Left forelimb (tissue), 1 donor: ENCODE measurements around the gene MYT1.
A peak's percentile ranks its signal among the peaks of the same experiment; 100 is the strongest.

Experiments used
- DNase-seq: peaks from one replicate; pipeline ENCODE4 v3.0.0-alpha.2; 2018; ENCODE audit warnings: low spot score

Gene MYT1

DNA sequence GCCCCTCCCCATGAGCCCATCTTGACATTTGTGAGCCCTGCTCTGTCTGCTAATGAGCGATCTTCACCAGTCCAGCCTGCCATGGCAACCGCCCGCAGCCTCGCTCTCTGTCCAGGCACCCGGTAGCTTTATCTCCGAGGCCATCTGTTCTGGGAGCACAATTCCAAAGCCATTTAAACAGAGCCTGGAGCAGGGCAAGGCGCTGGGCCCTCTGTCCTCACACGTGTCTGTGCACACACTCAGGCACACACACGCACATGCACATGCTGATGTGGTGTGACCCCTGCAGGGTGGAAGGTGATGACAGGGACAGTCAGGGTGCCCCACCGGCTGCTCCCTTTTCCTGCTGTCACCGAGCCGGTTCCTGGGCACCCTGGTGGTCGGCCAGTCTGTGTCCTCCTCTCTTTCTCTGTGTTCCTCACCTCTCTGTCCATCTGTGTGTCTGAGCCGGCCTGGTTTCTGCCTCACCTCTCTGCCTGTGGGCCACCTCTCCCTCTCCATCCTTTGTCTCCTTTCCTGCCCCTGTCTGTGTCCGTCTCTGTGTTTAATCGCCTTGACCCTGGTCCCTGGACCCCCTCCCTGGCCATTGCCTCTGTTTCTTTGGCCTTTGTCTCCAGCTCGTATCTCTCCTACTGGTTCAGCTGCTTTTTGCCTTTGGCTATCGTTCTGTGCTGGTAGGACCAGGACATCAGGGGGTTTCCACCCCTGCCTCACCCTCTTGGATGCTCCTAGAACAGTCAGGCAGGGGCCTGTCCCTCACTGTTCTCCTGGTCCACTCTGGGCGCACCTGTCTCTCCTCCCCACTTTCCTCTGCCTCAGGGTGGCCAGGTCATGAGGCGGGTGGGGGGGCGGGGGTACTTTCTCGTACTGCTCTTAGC, 8.8 kb upstream of the MYT1 start:
- DNase-seq: no peak

- no peak for DNase-seq
Observed at GRCh38 chr20:64156136-64156885, 7.9 kb upstream of the MYT1 start.

DNA sequence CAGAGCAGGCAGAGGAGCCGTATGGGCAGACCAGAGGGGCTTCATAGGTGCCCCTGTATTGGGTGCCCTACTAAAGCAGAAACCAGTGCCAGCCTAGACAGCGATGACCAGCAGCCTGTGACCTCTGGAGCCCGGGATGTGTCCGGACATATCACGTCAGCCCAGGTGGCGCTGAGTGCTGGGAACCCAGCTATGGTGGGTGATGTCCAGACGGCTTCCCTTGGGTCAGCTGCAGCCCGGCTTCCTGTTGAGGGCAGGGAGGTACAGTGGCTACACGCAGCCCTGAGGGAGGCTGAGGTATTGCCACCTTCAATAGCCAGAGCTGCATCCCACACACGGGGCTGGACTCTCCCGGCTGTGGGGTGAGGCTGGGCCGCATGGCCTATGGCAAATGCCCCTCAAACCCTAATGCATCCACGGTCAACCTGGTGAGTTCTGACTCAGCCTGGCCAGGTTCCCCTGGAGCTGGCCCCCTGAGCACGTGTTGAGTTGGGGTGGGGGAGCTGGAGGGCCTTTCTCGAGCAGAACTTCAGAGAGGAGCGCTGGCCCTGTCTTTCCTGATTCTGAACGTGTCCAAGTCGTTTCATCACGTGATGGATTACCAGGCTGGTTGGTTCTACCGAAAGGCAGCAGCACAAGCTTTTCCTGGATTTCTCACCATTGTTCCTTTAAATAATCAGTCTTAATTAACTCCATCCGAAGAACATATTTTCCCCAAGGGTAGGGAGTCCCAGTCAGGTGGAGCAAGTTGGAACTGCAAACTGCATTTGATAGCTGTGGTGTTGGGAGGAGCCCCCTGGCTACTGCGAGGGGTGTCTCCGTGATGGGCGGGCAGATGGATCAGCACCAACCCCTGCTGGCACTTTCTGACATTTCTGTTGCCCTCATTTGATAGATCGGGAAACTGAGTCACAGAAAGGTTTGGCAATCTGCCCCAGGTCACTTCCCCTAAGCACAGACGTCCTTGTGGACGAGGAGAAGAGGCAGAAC, 7.1 kb upstream of the MYT1 start:
- DNase-seq: no peak

GRCh38 chr20:64157878-64158277, 6.4 kb upstream of the MYT1 start:
- DNase-seq: no peak

GRCh38 chr20:64158346-64159285, 5.6 kb upstream of the MYT1 start:
- DNase-seq: no peak

DNA sequence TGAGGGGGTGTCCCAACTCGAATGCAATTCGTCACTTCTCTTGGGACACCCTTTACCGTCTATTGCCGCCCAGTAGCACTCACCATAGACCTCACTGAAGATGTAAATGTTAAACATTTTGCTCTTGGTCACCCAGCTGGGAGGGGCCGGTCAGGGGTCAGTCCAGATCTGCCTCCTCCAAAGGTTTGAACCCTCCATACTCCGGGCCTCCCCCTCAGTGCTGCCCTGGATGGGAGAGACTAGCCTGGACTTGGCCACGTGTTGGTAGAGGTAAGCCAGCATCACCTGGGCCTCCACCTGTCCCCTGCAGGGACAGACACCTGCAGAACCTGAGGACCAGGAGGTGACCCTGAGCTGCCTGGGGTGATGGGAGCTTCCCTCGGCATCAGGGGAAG, 5.0 kb upstream of the MYT1 start:
- no peak for DNase-seq

GRCh38 chr20:64159711-64160110, 4.5 kb upstream of the MYT1 start:
- DNase-seq: no peak

- DNase-seq: no peak
Observed at GRCh38 chr20:64160118-64160517, 4.1 kb upstream of the MYT1 start.

DNA sequence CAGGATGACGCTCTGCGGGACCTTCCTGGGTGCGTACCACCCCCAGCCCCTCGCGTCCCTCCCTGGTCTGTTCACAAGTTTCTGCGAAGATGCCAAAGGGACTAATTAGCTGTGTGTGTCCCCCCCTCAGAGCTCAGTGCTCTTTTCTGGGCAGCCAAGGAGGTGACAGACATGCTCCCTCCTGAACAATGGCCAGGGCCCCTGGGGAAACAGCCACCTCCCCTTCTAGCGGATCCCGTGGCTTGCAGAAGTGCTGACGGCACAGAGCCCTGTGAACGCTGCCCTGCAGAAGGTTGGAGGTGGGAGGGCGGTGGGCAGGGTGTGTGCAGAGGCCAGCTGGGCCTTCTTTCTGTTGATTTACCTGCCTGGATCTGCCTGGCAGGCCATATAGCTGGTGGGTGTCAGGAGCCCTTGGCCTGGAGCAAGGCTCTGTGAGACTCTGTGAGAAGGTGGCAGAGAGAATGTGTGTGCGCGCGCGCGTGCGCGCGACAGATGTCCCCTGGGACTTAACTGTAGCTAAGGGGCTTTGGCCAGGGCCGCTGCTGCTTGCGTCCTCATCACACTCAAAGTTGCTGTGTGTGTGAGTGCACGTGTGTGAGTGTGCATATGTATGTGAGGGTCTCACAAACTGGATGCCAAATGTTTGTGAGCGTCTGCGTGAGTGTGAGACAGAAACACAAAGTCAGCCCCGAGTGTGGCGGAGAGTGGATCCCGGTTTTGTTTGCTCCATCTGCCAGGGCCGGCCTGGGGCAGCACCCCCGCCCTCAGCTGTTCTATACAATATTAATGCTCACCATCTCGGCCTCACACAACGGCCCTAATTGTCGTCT, 3.5 kb upstream of the MYT1 start:
- DNase-seq: no peak

DNA sequence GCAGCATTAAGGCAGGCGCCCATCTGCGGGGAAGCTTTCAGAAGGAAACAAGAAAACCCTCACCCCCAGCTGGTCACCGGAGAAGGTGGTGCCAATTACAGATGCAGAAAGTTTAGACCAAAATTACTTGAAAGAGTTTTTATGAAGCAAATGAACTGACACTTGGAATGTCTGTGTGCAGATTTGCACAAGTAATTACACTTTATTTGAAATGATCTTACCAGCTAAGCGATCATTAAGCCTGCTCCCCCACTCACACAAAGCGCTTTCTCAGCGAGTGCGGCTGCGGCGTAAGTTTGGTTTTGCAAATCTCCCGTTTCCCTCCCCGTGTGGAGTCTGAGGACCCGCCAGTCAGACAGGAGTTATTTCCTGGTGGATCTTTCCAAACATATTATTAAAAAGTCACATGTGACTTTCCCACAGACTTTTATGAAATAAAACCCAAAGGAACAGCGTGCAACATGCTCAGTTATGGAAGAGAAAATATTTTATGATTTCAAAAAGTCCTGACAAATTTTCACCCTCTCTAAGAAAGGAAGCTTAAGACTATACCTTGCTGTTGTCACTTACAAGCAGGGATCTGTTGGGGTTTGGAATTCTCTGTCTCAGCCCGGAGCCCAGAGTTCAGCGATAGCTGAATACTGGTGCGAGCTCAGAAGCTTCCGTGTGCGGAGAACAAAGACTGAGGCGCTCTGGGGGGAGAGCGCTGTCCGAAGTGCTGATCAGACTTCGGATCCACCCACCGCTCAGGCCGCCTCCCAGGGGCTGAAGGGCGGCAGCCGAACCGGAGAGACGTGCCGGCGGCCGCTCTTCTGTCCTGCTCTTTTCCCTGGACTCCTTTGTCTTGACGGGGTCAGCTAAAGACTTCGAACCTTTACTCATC, 2.7 kb upstream of the MYT1 start:
- peak; percentile 76 for DNase-seq

DNA sequence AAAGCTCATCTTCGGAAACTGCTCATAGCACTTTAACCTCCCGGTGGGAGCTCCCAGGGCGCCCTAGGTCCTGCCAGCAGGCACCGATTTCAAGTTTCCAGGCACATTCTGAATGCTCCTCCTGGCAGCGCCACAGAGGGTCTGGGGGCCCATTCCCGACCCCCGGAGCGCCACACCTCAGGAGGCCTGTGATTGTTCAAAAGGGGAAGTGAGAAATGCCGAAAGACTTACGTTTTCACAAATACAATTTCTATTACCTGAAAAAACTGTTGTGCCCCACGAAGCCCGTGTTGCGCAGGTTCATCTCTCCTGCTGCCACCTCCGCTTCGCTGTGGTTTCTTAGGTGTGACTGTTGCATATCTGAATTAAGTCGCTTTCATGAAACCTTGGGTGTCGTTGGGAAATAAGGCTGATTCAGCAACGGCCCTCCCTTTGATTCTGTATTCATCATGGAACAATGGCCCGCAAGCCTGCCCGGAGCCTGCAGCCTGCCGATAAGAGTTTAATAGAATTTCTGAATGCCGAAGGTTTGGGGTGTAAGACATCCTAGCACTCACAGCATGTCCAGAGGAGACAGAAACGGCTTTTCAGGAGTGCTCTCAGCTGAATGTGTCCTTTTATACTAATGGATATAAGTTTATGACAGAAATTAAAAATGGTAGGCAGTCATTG, 1.9 kb upstream of the MYT1 start:
- no peak for DNase-seq

DNA sequence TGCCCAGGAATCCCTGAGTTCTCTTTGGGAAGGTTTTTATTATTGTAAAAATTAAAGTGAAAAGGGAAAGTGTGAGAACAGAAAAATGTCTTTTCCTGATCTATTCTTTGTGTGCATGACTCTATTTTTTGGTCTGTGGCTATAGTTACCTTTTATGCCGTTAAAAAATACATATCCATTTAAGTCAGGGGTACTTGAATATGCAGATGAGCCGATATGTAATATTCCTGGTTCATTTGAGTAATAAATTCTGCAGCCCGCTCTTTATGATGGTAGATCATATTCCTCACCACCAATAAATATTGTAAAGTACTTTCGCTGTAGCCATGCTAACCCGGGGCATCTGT, 503 bp upstream of the MYT1 start:
- no peak for DNase-seq

DNA sequence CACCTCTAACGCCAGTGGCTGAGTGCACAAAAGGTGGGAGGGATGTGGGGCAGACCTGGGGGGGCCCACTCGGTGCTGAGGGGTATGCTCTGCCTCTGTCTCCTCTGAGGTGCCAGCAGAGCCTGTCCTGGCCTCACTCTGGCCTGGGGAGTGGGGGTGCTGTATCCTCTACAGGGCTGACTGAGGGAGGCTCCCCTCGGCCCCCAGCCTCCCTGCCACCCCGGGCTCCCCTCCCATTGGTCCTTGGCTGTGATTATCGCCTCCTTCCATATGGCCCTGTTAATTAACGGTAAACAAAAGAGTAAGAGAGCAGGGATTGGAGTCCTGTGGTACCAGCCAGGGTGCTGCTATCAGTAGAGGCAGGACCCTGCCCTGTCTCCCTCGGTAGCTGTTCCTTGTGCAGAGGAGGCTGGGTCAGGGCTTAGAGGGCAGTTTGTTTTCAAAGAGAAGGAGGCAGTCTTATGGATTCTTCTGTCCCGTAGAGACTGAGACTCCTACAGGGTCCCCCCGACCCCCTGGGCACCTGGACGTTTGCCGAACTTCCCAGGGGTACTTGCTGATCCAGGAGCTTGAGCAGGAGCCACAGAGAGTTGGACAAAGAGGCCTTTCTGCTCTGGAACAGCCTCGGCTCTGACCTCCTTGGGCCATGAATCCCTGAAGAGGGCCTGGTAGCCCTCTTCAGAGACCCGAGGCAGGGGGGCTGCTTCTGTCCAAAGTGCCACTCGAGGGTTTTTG, 1.8 kb downstream of the MYT1 start:
- no peak for DNase-seq

GRCh38 chr20:64166721-64167615, 2.7 kb downstream of the MYT1 start:
- DNase-seq: no peak

DNA sequence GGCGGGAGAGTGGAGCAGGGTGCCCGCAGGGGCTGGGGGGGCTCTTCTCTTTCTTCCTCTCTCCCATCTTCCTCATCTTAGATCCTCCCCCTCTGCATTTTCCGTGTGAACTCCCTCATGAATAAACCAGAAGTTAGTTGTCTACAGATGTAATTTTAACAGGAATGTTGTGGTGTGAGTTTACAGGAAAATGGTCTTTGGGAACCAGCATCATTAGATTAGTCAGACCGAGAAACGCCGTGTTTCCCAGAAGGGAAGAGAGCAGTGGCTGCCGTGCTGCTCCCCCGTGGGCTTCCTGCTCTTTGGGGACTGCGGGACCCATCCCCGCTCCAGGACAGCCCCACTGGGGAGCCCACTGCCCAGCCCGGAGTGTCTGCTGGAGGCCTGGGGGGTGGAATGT, 3.4 kb downstream of the MYT1 start:
- no peak for DNase-seq

- DNase-seq: no peak
Observed at GRCh38 chr20:64168381-64169090, 4.3 kb downstream of the MYT1 start.
